Fibroblast of the aortic adventitia (primary cell): ENCODE data around the gene NBAS. TPM values are rescaled to one million over a fixed set of nuclear protein-coding genes. Genes with fewer than 3 reads are reported as not detected.
"Not testable (repeated sequence)": the region's sequence is repeated elsewhere in the genome, so short reads cannot be mapped to it uniquely, and the experiment has no call there.

Experiments
- DNase-seq: peaks from one replicate; pipeline ENCODE4 v3.0.0-alpha.2; 2010; ENCODE audit warnings: low read depth
- H3K4me3 ChIP-seq: 2 replicates; pipeline ENCODE4 v1.5.1; 2011; ENCODE audit warnings: low read depth, mild to moderate bottlenecking, control low read depth, low read length, moderate library complexity
- total RNA-seq: library from RNA; depleted of rRNA; stranded (reverse); fragments of >200 nt; gene quantifications from 2 replicates; pipeline ENCODE4 v1.2.3, GENCODE V29; 2012; ENCODE audit warnings: low replicate concordance
- TF ChIP-seq, protein P1 (sequence below): IDR thresholded peaks from 2 replicates; pipeline ENCODE4 v1.5.1; 2011; ENCODE audit warnings: mild to moderate bottlenecking, low read length, control low read depth, inconsistent platforms; ENCODE audit not compliant: insufficient read depth

The NBAS gene
- total RNA-seq, 1 donor, result 76.0 TPM

DNA sequence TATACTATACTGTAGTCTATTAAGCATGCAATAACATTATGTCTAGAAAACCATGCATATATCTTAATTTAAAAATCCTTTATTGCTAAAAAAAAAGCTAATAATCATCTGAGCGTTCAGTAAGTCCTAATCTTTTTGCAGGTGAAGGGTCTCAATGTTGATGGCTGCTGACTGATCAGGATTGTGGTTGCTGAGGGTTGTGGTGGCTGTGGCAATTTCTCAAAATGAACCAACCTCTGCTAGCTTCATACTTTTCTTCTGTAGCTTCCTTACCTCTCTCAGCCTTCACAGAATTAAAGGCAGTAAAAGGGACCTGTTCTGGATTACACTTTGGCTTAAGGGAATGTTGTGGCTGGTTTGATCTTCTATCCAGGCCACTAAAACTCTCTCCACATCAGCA is 235.8 kb downstream of the NBAS start:
- no peak overlapping the region for H3K4me3 ChIP-seq
- no peak for DNase-seq
- TF ChIP-seq, protein P1, sequence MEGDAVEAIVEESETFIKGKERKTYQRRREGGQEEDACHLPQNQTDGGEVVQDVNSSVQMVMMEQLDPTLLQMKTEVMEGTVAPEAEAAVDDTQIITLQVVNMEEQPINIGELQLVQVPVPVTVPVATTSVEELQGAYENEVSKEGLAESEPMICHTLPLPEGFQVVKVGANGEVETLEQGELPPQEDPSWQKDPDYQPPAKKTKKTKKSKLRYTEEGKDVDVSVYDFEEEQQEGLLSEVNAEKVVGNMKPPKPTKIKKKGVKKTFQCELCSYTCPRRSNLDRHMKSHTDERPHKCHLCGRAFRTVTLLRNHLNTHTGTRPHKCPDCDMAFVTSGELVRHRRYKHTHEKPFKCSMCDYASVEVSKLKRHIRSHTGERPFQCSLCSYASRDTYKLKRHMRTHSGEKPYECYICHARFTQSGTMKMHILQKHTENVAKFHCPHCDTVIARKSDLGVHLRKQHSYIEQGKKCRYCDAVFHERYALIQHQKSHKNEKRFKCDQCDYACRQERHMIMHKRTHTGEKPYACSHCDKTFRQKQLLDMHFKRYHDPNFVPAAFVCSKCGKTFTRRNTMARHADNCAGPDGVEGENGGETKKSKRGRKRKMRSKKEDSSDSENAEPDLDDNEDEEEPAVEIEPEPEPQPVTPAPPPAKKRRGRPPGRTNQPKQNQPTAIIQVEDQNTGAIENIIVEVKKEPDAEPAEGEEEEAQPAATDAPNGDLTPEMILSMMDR, result no peak

DNA sequence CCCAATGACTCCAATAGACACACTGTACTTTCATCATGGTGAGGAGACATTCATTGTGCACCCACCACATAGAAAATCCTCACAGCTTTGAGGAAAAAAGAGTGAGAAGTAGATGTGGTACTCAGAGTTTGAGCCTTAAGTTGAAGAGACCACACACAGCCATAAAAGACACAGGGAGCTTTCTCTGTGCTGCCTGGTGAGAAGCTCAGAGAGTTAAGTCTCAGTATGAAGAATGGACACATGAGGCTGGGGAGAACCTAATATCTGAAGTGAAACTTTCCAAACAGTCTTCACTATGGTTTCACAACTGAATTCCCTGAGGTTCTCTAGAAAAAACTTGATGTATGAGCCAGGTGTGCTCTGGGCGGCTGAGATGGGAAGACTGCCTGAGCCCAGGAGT is 237.9 kb downstream of the NBAS start:
- DNase-seq, result no peak
- TF ChIP-seq, protein P1, result no peak
- H3K4me3 ChIP-seq, result no peak overlapping the region

DNA sequence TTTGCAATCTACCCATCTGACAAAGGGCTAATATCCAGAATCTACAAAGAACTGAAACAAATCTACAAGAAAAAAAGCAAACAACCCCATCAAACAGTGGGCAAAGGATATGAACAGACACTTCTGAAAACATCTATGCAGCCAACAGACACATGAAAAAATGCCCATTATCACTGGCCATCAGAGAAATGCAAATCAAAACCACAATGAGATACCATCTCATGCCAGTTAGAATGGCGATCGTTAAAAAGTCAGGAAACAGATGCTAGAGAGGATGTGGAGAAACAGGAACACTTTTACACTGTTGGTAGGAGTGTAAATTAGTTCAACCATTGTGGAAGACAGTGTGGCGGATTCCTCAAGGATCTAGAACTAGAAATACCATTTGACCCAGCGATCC is 239.7 kb downstream of the NBAS start:
- H3K4me3 ChIP-seq, DNase-seq: not testable (repeated sequence)

DNA sequence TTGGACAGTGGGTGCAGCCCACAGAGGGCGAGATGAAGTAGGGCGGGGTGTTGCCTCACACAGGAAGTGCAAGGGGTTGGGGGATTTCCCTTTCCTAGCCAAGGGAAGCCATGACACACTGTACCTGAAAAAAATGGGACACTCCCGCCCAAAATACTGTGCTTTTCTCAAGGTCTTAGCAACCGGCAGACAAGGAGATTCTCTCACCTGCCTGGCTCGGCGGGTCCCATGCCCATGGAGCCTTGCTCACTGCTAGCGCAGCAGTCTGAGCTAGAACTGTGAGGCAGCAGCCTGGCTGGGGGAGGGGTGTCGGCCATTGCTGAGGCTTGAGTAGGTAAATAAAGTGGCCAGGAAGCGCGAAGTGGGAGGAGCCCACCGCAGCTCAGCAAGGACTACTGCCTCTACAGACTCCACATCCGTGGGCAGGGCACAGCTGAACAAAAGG is 244.7 kb downstream of the NBAS start:
- H3K4me3 ChIP-seq, result no peak overlapping the region
- TF ChIP-seq, protein P1, result no peak
- DNase-seq, result no peak

DNA sequence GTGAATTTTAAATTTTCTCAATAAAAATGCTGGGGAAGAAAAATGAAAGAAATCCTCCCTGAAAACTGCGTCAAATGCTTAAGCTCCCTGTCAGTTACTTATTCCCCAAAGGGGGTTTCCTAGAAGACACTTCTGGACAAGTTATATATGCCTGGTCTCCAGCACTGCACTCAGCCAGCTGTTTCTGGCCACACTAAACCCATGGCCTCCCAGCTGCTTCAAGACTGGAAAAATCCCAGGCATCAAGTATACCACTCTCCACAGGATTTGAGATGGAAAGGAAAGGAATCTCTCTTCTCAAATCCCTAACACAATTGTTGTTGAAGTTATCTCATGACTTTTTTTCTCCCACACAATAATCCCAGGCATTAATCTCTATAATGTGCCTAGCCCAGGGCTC is 245.7 kb downstream of the NBAS start:
- TF ChIP-seq, protein P1, result no peak
- H3K4me3 ChIP-seq, result no peak overlapping the region
- DNase-seq, result no peak

DNA sequence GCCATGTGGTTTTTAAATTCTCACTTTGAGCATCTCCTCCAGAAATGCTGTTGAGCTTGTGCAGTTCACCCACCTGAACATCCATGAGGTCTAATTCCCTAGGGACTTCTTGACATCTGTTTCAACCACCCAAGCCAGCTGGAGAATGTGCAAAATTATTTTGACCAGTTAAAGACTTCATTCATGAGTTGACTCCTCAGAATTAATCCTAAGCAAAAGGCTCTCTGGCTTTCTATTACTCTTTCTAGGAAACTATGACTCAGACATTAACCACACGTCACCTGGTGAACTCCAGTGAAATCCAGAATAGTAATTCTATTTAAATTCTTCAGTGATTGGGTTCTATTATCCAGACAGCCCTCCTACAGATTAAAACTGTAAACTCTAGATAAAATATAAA is 247.5 kb downstream of the NBAS start:
- H3K4me3 ChIP-seq, result no peak overlapping the region
- DNase-seq, result peak; percentile 52
- TF ChIP-seq, protein P1, result no peak

DNA sequence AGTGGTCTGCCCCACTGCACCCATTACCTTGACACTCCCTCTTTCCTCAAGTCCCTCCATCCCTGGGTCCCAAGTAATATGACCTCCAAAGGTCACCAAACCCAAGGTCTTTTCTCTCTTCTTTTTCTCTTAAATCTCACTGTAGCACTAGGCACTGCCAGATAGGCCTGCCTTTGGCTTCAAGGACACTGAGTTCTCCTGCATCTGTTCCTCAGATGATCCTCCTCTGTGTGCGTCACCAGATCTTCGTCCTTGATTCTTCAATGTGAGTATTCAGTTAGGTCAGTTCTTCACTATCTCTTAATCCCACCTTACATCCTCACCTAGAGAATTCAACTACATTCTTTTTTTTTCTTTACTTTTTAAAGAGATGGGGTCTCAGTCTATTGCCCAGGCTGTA is 249.2 kb downstream of the NBAS start:
- TF ChIP-seq, protein P1, result no peak
- H3K4me3 ChIP-seq, result no peak overlapping the region
- DNase-seq, result no peak
